NCI-H128 (cell line): Measurements from ENCODE around the gene TBC1D30.
"Not testable (repeated sequence)": the region's sequence is repeated elsewhere in the genome, so short reads cannot be mapped to it uniquely, and the experiment has no call there.

ENCODE experiments used
- DNase-seq: peaks from one replicate; lab custom pipeline; 2025; ENCODE audit not compliant: unreplicated experiment; lab: John Stamatoyannopoulos, UW

The TBC1D30 gene

GRCh38 chr12:64806173-64806572 lies 18.3 kb upstream of the TBC1D30 start:
- DNase-seq = no peak

DNA sequence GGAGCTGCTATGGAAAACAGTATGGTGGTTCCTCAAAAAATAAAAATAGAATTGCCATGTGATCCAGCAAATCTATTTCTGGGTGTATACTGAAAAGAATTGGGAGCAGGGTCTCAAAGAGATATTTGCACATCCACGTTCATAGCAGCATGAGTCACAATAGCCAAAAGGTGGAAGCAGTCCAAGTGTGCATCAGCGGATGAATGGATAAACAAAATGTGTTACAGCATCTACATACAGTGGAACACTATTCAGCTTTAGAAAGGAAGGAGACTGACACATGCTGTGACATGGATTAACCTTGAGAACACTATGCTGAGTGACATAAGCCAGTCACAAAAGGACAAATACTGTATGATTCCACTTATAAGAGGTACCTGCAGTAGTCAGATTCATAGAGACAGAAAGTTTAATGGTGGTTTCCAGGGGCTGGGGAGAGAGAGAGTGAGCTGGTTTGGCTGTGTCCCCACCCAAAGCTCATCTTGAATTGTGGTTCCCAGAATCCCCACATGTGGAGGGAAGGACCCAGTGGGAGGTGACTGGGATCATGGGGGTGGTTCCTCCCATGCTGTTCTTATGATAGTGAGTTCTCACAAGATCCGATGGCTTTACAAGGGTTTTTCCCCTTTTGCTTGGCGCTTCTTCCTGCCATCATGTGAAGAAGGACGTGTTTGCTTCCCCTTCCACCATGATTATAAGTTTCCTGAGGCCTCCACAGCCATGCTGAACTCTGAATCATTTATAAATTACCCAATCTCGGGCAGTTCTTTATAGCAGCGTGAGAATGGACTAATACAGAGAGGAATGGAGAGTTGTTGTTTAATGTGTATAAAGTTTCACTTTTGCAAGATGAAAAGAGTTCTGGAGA lies 17.6 kb upstream of the TBC1D30 start:
- DNase-seq = no peak

- DNase-seq = no peak
Measured at GRCh38 chr12:64808110-64808509, 16.3 kb upstream of the TBC1D30 start.

- DNase-seq = no peak
Measured at GRCh38 chr12:64810831-64811230, 13.6 kb upstream of the TBC1D30 start.

DNA sequence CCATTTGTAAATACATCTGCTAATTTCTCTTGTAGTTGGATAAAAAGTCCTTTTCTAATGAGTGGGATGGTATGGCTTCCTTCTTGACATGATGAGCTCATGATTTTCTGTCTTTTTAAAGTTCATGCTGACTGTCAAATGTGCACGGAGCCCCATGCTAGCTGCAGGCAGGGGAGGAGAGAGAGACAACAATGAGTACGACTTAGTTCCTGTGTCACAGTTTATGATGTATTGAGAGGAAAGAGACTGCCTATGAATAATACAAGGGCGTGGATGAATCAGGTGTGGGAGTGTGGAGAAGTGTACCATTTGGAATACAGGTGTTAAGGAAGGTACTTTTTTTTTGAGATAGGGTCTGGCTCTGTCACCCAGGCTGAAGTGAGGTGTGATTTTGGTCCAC lies 10.7 kb upstream of the TBC1D30 start:
- no peak for DNase-seq

DNA sequence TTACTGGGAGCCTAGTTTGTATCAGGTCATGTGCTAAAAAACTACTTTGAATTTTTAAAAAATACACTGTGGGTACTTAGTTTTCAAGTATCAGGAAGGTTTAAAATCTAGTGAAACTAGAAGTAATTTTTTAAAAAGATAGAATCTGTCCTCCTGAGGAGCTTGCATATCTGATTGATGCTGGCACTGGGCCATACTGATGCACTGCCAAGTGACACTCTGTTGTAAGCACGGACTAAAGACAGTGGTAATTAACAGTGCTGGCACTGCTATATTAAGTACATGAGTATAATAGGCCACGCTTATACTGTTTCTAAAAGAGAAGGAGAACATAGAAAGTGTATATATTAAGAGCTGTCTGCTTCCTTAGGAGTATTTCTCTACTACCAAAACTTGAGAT lies 10.0 kb upstream of the TBC1D30 start:
- DNase-seq = no peak

- DNase-seq = no peak
Measured at GRCh38 chr12:64819816-64820402, 4.5 kb upstream of the TBC1D30 start.

DNA sequence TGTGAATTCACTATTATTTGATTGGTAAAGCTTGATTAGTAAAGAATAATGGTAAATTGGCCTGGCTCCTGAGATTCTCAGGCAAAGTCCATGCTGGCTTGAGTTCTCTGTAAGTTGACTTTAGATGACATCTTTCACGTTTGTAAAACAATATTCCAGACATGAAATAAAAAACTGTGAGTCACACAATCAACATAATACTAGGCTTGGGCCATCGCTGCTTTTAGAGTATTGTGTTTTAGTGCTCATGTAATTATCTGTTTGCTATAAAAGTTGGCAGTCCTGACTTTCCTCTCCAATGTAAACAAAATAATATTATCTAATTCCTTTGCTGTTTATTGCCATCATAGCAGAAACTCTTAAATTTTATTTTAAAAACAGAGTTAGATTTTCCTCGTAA lies 3.9 kb upstream of the TBC1D30 start:
- no peak for DNase-seq

- no peak for DNase-seq
Measured at GRCh38 chr12:64821116-64821630, 3.3 kb upstream of the TBC1D30 start.

DNA sequence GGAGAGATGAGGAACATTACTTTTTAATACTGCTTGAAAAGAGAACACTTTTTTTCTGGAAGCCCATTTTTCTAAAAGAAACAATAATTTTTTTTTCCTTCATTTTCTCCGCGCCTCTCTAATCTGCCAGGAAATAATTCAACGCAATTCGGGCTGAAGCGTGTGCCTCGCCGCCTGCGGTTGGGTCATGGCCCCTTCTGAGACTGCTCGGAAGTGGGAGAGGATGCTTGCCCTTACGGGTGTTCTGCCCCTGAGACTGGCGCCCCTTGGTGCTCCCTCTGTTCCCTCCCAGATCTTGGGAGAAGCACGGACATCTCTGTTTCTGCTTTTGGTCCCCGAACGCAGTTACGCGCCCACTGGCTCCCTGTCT lies 332 bp upstream of the TBC1D30 start:
- no peak for DNase-seq

DNA sequence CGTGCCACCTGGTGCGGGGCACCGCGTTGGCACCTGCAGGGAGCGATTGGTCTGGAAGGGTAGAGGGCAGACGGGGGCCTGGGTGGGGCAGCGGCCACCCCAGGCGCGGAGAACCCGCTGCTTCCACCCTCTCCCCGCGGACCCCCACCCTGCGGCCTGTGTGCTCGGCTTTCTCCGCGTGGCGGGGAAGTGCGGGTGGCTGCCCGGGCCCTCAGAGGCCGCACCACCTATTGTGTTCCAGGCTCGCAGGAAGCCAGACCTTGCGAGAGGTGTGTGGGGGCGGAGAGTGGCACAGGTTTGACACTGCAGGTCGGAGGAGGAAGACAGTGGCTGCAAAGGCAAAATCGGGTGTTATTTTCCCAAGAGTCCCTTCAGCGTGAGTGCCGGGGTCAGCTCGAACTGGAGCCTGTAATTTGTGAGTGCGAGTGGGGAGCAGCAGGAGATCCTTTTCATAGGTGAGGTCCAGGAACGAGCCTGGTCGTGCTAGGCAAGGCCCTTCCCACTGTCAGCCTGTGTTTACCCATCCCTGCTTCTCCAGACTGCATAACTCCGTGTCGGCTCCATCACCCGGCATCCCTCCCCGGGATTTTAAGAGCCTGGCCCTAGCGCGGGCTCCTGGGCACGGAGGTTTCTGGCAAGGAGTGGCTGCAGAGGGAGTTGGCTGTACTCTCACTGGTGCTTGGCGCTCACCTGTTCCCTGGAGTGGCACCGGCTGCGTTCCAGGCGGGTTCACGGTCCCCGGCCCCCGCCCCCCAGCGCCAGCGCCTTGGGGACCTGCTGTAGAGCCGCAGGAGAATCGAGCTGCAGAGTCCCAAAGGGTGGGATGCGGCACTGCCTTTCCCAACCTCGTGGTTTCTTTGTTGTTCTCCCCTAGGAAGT lies 935 bp downstream of the TBC1D30 start:
- DNase-seq = peak; percentile 50

- DNase-seq = peak; percentile 41
Measured at GRCh38 chr12:64826234-64826633, 1.8 kb downstream of the TBC1D30 start.

DNA sequence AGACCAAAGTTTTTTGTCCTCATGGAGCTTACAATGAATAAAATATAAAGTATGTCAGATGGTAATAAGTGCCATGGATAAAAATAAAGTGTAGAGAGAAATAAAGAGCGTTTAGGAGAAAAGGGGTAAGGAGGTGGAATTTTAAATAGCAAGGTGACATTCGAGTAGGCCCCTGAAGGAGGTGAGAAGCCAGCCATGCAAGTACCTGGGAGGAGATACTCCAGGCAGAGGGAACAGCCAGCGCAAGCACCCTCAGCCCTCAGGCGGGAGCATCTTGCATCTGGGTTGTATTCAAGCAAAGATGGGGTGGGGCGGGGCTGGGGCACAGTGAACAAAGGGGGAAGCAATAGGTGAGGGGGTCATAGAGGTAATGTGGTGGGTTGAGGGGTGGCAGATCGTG lies 4.3 kb downstream of the TBC1D30 start:
- DNase-seq = no peak

- DNase-seq = no peak
Measured at GRCh38 chr12:64833928-64834327, 9.5 kb downstream of the TBC1D30 start.

- DNase-seq = no peak
Measured at GRCh38 chr12:64835901-64836300, 11.5 kb downstream of the TBC1D30 start.

GRCh38 chr12:64836856-64837255 lies 12.4 kb downstream of the TBC1D30 start:
- no peak for DNase-seq

- DNase-seq = no peak
Measured at GRCh38 chr12:64837427-64837826, 13.0 kb downstream of the TBC1D30 start.

GRCh38 chr12:64840119-64840518 lies 15.7 kb downstream of the TBC1D30 start:
- no peak for DNase-seq

DNA sequence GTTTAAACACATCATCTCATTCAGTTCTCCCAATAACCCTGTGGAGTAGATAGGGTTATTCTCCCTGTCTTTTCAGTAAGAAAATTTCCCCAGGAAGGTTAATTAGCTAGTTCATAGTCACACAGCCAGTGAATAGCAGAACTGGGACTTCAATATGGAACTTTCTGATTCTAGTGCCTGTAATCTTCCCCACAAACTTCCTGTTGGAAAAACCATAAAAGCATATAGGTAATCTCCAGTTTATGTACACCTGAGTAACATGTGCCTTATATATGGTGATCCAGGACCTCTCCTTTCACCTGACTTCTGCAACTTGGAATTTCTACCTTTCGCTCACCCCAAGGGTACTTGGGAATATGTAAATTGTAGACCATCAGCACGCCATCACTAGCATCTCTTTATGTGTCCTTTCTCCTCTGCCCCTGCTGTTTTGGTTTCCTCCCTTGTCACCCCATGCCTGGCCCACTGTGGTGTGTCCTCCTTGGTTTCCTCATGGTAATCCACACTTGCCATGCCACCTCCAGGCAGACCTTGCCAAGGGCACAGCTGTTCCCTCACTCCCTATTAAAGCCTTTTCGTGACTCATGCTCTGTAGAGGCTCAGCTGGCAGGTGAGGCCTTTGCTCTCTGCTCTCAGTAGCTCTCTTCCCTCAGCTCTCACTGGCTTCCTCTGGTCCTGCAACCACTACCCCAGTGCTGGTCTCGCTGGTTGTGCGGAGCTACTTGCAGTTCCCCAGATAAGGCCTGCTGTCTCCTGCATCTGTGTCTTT lies 16.7 kb downstream of the TBC1D30 start:
- no peak for DNase-seq

- DNase-seq = not testable (repeated sequence)
Measured at GRCh38 chr12:64848409-64848808, 24.0 kb downstream of the TBC1D30 start.
